WERI-Rb-1 (cell line): ENCODE results near the gene GRHL1.

ENCODE experiments used
- DNase-seq: peaks from one replicate; pipeline ENCODE4 v3.0.0-alpha.2; 2020
- H3K27ac ChIP-seq: fragments of 250-450 bp; sonication (Bioruptor Pico); 2 replicates; pipeline ENCODE4 v1.5.1; 2020; ENCODE audit warnings: mild to moderate bottlenecking, moderate library complexity
- H3K27me3 ChIP-seq: fragments of 250-450 bp; sonication (Bioruptor Pico); 2 replicates; pipeline ENCODE4 v1.5.1; 2021; ENCODE audit warnings: mild to moderate bottlenecking, low read depth, moderate library complexity; ENCODE audit not compliant: insufficient read depth, severe bottlenecking
- H3K36me3 ChIP-seq: fragments of 250-450 bp; sonication (Bioruptor Pico); 2 replicates; pipeline ENCODE4 v1.5.1; 2020; ENCODE audit warnings: mild to moderate bottlenecking, moderate library complexity
- H3K4me3 ChIP-seq: 2 replicates; pipeline ENCODE4 v1.5.1; 2011; ENCODE audit warnings: low read depth, mild to moderate bottlenecking, control low read depth, low read length
- H3K9me3 ChIP-seq: fragments of 250-450 bp; sonication (Bioruptor Pico); 2 replicates; pipeline ENCODE4 v1.5.1; 2021; ENCODE audit warnings: mild to moderate bottlenecking, moderate library complexity; ENCODE audit not compliant: severe bottlenecking
- CTCF ChIP-seq: IDR thresholded peaks from 2 replicates; pipeline ENCODE4 v1.5.1; 2011; ENCODE audit warnings: low read depth, mild to moderate bottlenecking, control low read depth, inconsistent platforms, low read length

The GRHL1 gene, protein sequence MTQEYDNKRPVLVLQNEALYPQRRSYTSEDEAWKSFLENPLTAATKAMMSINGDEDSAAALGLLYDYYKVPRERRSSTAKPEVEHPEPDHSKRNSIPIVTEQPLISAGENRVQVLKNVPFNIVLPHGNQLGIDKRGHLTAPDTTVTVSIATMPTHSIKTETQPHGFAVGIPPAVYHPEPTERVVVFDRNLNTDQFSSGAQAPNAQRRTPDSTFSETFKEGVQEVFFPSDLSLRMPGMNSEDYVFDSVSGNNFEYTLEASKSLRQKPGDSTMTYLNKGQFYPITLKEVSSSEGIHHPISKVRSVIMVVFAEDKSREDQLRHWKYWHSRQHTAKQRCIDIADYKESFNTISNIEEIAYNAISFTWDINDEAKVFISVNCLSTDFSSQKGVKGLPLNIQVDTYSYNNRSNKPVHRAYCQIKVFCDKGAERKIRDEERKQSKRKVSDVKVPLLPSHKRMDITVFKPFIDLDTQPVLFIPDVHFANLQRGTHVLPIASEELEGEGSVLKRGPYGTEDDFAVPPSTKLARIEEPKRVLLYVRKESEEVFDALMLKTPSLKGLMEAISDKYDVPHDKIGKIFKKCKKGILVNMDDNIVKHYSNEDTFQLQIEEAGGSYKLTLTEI

DNA sequence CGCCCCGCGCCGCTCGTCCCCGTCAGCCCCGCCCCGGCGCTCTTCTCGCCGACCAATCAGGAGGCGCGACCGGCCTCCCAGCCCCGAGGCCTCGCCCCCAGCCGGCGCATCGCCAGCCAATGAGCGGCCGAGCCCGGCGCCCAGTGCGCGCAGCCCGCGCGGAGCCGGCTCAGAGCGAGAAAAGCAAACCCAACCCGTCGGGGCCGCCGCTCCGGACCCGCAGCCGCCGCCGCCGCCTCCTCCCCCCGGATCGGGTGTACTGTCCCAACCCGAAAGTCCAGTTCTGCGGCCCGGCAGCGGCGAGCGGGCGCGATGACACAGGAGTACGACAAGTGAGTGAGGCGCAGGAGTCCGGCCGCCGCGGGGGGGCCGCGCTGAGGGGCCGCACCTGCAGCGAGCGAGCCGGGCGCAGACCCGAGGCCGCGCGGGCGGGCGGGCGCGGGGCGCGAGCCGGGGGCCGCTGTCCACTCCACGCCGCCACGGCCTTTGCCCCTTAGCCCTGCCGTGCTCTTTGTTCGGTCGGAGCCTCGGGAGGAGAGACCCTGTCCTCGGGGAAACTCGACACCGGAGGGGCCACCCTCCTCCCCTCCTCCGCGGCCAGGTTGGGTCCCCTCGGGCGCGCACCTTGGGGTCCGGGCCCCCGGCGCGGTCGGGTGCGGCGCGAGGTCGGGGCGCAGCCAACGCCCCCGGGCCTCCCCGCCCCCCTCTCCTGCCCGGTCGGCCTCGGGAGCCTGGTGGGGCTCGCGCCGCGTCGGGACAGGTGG, at the start of gene GRHL1:
Gene GRHL1 (plus strand): TSS at position 172 of the 764 bp plus-strand sequence. CDS start 141 bp downstream, at position 313.
- Histone ChIP-seq H3K27ac (peak within 1 kb of the TSS; percentile 83), H3K36me3 (peaks cover 16% of the 10 kb centered on the region), H3K4me3 (peak within 1 kb of the TSS; percentile 58), H3K9me3 (no peaks in the 10 kb centered on the region), H3K27me3 (no peaks in the 10 kb centered on the region)
- TF ChIP-seq CTCF, result no peak
- DNase-seq, result peak; percentile 95

- H3K27me3 ChIP-seq, result no peaks in the 10 kb centered on the region
- no peak overlapping the region for H3K4me3 ChIP-seq
- no peak for TF ChIP-seq CTCF
- DNase-seq, result no peak
- H3K27ac ChIP-seq, result no peak overlapping the region
- no peaks in the 10 kb centered on the region for H3K9me3 ChIP-seq
- peaks cover 31% of the 10 kb centered on the region for H3K36me3 ChIP-seq
Observed at GRCh38 chr2:9905413-9905812, 46.1 kb upstream of the GRHL1 start.

GRCh38 chr2:9907402-9907801, 44.1 kb upstream of the GRHL1 start:
- H3K4me3 ChIP-seq, result no peak overlapping the region
- H3K27ac ChIP-seq, result no peak overlapping the region
- H3K36me3 ChIP-seq, result peaks cover 42% of the 10 kb centered on the region
- no peak for TF ChIP-seq CTCF
- H3K27me3 ChIP-seq, result no peaks in the 10 kb centered on the region
- DNase-seq, result no peak
- H3K9me3 ChIP-seq, result no peaks in the 10 kb centered on the region

DNA sequence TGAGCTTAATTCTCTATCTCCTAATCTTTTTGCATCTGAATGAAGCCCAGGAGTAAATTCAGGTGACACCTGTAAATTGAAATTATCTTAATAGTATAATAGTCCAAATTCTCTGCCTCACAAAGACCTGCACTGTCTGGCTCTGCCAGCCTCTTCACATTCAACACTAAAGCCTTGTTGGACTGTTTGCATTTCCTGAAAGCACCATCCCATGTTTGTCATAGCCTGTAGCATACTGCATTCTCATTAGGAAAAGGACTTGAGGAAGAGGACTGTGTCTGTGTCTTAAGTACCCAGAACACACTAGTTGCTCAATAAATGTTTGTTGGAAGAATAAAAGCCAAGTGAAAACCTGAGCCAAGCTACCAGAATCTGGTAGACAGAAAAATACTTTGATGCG, 42.9 kb upstream of the GRHL1 start:
- no peaks in the 10 kb centered on the region for H3K9me3 ChIP-seq
- DNase-seq, result no peak
- peaks cover 51% of the 10 kb centered on the region for H3K36me3 ChIP-seq
- no peak overlapping the region for H3K27ac ChIP-seq
- TF ChIP-seq CTCF, result no peak
- H3K27me3 ChIP-seq, result no peaks in the 10 kb centered on the region
- H3K4me3 ChIP-seq, result no peak overlapping the region

GRCh38 chr2:9909106-9909505, 42.4 kb upstream of the GRHL1 start:
- Histone ChIP-seq H3K36me3 (peaks cover 55% of the 10 kb centered on the region), H3K9me3 (no peaks in the 10 kb centered on the region)
- TF ChIP-seq CTCF, result no peak

More at GRCh38 chr2:9909106-9909505, 42.4 kb upstream of the GRHL1 start:
- H3K27me3 ChIP-seq, result no peaks in the 10 kb centered on the region
- no peak overlapping the region for H3K27ac ChIP-seq
- no peak overlapping the region for H3K4me3 ChIP-seq
- DNase-seq, result no peak
